Measurements from ENCODE around the gene MARF1.
"Not testable (repeated sequence)": the region's sequence is repeated elsewhere in the genome, so short reads cannot be mapped to it uniquely, and the experiment has no call there.

MARF1 gene

DNA sequence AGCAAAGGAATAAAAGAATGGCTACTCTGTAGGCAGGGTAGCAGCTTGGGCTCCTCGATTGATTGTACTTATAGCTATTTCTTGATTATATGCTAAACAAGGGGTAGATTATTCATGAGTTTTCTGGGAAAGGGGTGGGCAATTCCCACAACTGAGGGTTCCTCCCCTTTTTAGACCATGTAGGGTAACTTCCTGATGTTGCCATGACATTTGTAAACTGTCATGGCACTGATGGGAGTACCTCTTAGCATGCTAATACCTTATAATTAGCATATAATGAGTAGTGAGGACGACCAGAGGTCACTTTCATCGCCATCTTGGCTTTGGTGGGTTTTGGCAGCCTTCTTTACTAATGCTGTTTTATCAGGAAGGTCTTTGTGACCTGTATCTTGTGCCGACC lies 72.3 kb downstream of the MARF1 start:
- DNase-seq: not testable (repeated sequence)

- no peak for DNase-seq
These were observed 75.1 kb downstream of the MARF1 start for GRCh38 chr16:15567823-15568222.

GRCh38 chr16:15566095-15566494 lies 76.9 kb downstream of the MARF1 start:
- no peak for DNase-seq

GRCh38 chr16:15564604-15565339 lies 78.2 kb downstream of the MARF1 start:
- no peak for DNase-seq

DNA sequence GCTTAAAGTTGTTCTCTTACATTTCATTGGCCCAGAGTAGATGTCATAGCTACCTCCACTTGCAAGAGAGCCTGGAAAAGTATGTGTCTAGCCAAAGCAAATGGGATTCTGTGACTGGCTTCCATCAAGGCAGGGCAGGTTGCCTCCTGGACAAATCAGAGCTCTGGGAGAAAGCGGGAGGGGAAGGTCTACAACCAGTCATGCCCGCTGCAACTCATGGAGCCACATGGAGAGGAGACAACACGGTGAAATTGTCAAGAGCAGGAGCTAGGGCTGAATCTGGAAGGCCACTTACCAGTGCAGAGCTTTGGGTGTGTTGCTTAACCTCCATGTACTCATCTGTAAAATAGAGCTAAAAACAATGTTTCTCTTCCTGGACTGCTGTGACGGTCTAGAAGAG lies 83.8 kb downstream of the MARF1 start:
- DNase-seq: no peak

GRCh38 chr16:15557258-15557657 lies 85.7 kb downstream of the MARF1 start:
- no peak for DNase-seq

- no peak for DNase-seq
These were observed 86.8 kb downstream of the MARF1 start for GRCh38 chr16:15556130-15556529.

DNA sequence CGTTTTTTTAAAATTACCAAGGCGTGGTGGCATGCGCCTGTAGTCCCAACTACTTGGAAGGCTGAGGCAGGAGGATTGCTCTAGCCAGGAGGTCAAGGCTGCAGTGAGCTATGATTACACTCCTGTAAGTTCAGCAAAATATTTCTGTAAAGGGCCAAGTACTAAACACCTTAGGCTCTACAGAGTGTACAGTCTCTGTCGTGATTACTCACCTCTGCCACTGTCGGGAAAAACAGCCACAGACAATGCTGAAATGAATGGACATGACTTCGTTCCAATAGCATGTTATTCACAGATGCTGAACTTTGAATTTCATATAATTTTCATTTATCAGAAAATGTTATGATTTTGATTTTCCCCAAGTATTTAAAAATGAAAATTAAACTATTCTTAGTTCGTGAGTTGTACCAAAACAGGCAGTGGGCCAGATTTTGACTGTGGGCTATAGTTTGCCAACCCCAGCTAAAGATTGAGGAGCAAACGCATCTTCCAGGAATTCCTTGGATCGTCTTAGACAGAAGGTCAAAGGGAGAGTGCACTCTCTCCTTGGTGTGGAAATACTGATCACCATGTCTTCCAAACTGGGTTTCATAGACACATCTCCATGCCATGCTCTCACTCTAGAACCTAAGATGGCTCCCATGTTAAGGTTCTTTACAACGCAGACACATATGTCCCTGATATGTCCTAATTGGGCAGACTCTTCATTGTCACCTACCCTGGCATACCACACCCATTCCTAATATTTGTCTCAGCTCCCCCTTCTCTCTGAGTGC lies 89.5 kb downstream of the MARF1 start:
- DNase-seq: no peak

DNA sequence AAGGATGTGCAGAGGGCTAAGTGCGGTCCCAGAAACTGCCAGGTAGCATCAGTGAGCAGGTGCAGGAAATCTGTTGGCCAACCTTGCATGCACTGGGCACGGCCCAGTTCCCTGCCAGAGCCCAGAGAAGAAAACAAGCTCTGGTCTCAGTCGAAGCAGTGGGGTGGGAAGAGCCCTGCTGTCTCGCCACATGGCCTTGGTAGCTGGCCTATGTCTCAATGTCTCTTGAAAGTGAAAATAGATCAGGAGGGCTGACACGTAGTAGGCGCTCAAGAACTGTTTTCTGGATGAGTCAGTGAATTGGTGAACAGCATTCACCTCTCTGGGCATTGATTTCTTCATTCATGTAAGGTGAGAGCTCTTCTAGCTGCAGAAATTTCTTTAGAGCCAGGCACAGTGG lies 90.4 kb downstream of the MARF1 start:
- DNase-seq: no peak

GRCh38 chr16:15548482-15548891 lies 94.5 kb downstream of the MARF1 start:
- no peak for DNase-seq

GRCh38 chr16:15547768-15548096 lies 95.2 kb downstream of the MARF1 start:
- no peak for DNase-seq

DNA sequence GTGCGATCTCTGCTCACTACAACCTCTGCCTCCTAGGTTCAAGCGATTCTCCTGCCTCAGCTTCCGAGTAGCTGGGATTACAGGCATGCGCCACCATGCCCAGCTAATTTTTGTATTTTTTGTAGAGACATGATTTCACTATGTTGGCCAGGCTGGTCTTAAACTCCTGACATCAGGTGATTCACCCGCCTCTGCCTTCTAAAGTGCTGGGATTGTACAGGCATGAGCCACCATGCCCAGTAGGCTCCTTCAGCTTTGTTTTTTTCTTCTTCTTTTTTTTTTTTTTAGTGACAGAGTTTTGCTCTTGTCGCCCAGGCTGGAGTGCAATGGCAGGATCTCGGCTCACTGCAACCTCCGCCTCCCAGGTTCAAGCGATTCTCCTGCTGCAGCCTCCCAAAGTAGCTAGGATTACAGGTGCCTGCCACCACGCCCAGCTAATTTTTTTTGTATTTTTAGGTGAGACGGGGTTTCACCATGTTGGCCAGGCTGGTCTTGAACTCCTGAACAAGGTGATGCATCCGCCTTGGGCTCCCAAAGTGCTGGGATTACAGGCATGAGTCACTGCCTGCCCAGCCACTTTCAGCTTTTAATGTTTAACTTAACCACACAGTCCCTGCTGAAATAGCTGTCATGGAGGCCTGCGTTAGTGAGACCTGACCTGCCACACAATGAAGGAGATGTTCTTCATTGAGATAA lies 95.7 kb downstream of the MARF1 start:
- DNase-seq: not testable (repeated sequence)

- DNase-seq: no peak
These were observed 97.4 kb downstream of the MARF1 start for GRCh38 chr16:15545544-15545943.

GRCh38 chr16:15544405-15544804 lies 98.5 kb downstream of the MARF1 start:
- DNase-seq: no peak
